Activated naive CD8-positive, alpha-beta T cell treated with anti-CD3 and anti-CD28 coated beads, Interleukin-2, amount 10 ng/mL, durations not matched to agents 7 days and 5 days (primary cell): ENCODE data around the gene CACNA1D. TPM values are rescaled to one million over a fixed set of nuclear protein-coding genes. Genes with fewer than 3 reads are reported as not detected.

Experiments
- ATAC-seq: fragments of 150-1000 bp; cut with Tn5 transposase; one replicate; pipeline ENCODE4 v1.10.0; 2021; ENCODE audit warnings: low read depth, moderate library complexity
- POLR2A ChIA-PET: fragments of 350-600 bp; sonication (Branson Sonifier 250); formaldehyde crosslinking; loops from one replicate; lab custom pipeline; 2021; ENCODE audit warnings: antibody characterized with exemption; lab: Charles Lee
- DNase-seq: peaks from one replicate; pipeline ENCODE4 v3.0.0; 2021
- H3K27ac Mint-ChIP-seq: one replicate; pipeline ENCODE4 v1.8.0; 2022; ENCODE audit warnings: mild to moderate bottlenecking, mixed read lengths
- H3K27me3 Mint-ChIP-seq: one replicate; pipeline ENCODE4 v1.8.0; 2022; ENCODE audit warnings: mild to moderate bottlenecking, moderate library complexity, mixed read lengths
- H3K36me3 Mint-ChIP-seq: one replicate; pipeline ENCODE4 v1.8.0; 2021; ENCODE audit warnings: mild to moderate bottlenecking, mixed read lengths
- H3K4me1 Mint-ChIP-seq: one replicate; pipeline ENCODE4 v1.8.0; 2021; ENCODE audit warnings: mixed read lengths
- H3K4me3 Mint-ChIP-seq: one replicate; pipeline ENCODE4 v1.8.0; 2022; ENCODE audit warnings: mild to moderate bottlenecking, moderate library complexity, mixed read lengths
- H3K9me3 Mint-ChIP-seq: one replicate; pipeline ENCODE4 v1.8.0; 2021; ENCODE audit warnings: mixed read lengths
- total RNA-seq, 2 experiments: library from RNA; stranded (reverse); gene quantifications; one replicate each; pipeline ENCODE4 v1.2.3, GENCODE V29; 2021

Gene CACNA1D
- total RNA-seq, 2 experiments from 2014 or later: not detected

DNA sequence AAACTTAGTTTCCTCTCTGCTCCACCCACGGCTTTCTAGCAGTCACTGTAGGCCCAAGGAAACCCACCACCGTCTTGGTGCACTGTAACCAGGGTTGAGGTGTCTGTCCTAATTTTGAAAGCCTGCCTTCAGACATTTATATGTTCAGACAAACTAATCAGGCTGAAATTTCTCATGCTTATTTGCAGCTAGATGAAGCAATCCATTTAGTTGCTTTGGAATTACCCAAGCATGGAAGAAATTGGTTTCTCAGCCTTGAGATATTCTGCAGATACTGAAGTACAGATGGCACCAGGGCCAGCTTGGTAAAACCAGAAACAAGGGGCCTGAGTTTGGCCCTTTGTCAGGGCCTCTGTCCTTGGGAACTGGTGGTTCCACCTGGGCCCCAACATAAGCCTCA lies 105.4 kb downstream of the CACNA1D start:
- H3K36me3 Mint-ChIP-seq: no peaks in the 10 kb centered on the region
- H3K4me1 Mint-ChIP-seq: peaks cover 6% of the 10 kb centered on the region
- H3K4me3 Mint-ChIP-seq: no peak overlapping the region
- DNase-seq: no peak
- H3K27ac Mint-ChIP-seq: no peak overlapping the region
- ATAC-seq: no peak
- POLR2A ChIA-PET: no interaction called here
- no peaks in the 10 kb centered on the region for H3K9me3 Mint-ChIP-seq
- H3K27me3 Mint-ChIP-seq: no peaks in the 10 kb centered on the region

DNA sequence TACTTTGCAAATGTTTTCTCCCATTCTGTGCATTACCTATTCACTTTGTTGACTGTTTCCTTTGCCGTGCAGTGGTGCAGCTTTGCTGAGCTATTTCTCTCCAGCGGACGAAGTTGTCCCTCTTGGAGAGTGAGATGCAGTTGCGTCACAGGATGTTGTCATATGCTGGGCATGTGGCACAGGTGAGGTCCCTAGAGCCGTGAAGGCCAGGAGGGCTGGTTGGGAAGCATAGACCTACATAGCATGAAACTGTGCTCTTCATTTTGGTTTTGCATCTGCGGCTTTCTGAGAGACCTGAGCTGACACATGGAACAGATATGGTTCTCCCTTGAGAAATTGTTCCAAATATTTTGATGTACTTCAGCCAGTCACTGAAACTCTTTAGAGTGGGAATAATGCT lies 108.5 kb downstream of the CACNA1D start:
- DNase-seq: no peak
- POLR2A ChIA-PET: no interaction called here
- Mint-ChIP-seq H3K4me1 (peaks cover under 1% of the 10 kb centered on the region), H3K27ac (no peak overlapping the region), H3K9me3 (peaks cover 2% of the 10 kb centered on the region), H3K27me3 (no peaks in the 10 kb centered on the region), H3K4me3 (no peak overlapping the region), H3K36me3 (no peaks in the 10 kb centered on the region)
- no peak for ATAC-seq

DNA sequence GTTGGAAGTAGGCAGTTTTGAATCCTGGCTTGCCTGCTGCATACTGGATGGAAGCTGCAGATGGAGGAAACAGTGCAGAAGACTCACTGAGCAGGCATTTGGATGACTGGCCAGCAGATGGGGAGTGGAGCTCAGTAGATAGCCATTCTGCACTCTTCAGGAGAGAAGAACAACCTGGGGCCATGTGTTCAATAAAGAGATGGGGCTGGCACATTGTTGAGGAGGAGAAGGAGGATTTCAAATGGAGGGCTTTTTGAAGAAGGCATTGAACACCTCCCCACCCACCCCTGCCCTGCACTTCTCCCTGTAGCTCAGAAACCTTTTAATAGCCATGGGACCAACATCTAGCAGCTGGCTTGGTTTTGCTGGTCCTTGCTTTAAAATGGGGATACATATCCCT lies 109.8 kb downstream of the CACNA1D start:
- Mint-ChIP-seq H3K36me3 (no peaks in the 10 kb centered on the region), H3K9me3 (peaks cover 2% of the 10 kb centered on the region), H3K4me3 (no peak overlapping the region), H3K27ac (no peak overlapping the region), H3K27me3 (no peaks in the 10 kb centered on the region), H3K4me1 (no peaks in the 10 kb centered on the region)
- no peak for DNase-seq
- POLR2A ChIA-PET: no interaction called here
- ATAC-seq: no peak

DNA sequence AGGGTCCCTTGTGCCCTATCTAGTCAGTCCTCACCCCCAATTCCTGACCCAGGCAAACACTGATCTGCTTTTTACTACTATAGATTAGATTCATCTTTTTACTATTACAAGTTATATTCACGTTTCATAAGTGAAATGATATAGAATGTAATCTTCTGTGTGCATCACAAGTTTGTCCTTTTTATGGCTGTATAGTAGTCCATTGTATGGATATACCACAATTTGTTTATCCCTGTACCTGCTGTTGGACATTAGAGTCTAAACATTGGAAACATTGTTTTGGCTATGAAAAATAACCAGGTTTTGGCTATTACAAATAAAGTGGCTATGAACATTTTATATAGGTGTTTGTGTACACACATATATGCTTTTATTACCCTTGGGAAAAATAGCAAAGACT lies 112.4 kb downstream of the CACNA1D start:
- H3K4me1 Mint-ChIP-seq: no peaks in the 10 kb centered on the region
- no peak overlapping the region for H3K27ac Mint-ChIP-seq
- peaks cover 2% of the 10 kb centered on the region for H3K9me3 Mint-ChIP-seq
- H3K4me3 Mint-ChIP-seq: no peak overlapping the region
- H3K27me3 Mint-ChIP-seq: peaks cover 10% of the 10 kb centered on the region
- no peak for DNase-seq
- no peaks in the 10 kb centered on the region for H3K36me3 Mint-ChIP-seq
- POLR2A ChIA-PET: no interaction called here
- no peak for ATAC-seq

DNA sequence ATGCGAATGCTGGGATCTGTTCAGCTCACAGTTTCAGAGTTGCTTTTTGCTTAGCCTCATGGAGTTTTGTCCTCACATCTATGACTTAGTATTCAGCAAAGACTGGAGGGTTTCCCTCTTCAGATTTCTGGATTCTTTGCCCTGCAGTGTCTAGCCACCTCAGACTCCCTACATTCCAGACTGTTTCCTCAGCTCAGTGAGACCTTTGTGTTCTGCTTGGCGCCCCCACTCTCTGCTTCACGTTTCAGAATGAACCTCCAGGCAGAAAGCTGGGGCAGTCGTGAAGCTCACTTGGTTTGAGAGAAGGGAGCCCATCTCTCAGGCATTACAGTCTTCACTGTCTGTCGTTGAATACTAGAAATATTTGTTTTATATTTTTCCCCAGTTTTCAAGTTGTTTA lies 118.1 kb downstream of the CACNA1D start:
- no peak for DNase-seq
- H3K9me3 Mint-ChIP-seq: no peaks in the 10 kb centered on the region
- no peaks in the 10 kb centered on the region for H3K36me3 Mint-ChIP-seq
- H3K27ac Mint-ChIP-seq: no peak overlapping the region
- no peak overlapping the region for H3K4me3 Mint-ChIP-seq
- POLR2A ChIA-PET: no interaction called here
- peaks cover 22% of the 10 kb centered on the region for H3K27me3 Mint-ChIP-seq
- peaks cover 2% of the 10 kb centered on the region for H3K4me1 Mint-ChIP-seq
- ATAC-seq: no peak

DNA sequence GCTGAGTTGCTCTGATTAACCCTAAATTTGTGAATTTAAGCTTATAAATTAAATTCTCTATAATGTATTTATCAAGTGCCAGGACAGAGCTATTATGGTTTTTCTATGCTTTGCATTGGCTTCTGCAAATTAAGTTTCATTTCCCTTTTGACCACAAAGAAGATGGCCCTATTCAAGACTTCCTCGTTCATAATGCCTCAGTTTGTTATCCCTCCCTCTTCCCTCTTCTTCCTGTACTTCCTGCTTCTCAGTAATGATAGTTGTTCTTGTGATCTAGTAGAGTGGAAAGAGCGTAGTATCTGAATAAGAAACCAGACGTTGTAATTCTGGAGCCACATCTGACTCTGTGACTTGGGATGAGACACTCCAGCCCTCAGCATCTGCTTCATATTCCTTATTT lies 118.7 kb downstream of the CACNA1D start:
- Mint-ChIP-seq H3K27me3 (peaks cover 22% of the 10 kb centered on the region), H3K4me1 (peaks cover 2% of the 10 kb centered on the region), H3K27ac (no peak overlapping the region), H3K36me3 (no peaks in the 10 kb centered on the region), H3K4me3 (no peak overlapping the region), H3K9me3 (no peaks in the 10 kb centered on the region)
- POLR2A ChIA-PET: no interaction called here
- ATAC-seq (no peak), DNase-seq (no peak)

DNA sequence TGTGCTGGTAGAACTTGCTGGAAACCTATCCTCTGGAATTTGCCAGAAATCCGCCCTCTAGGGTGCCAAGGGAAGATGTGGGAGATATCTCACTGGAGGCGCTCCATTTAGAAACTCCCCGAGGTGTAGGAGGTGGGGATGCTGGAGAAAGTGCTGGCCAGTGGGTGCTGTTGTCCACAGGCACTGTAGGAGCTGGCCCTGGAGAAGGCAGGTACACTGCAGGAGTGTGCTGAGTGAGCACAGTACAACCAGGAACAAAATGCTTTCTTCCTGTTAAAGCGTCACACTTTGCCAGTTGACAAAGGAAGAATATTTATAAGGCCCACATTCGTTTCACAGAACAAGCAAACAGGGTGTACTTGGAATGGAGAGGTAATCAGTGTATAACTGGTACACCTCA lies 119.9 kb downstream of the CACNA1D start:
- Mint-ChIP-seq H3K36me3 (no peaks in the 10 kb centered on the region), H3K4me1 (peaks cover 2% of the 10 kb centered on the region), H3K27me3 (peaks cover 22% of the 10 kb centered on the region), H3K9me3 (no peaks in the 10 kb centered on the region), H3K4me3 (no peak overlapping the region), H3K27ac (no peak overlapping the region)
- POLR2A ChIA-PET: no interaction called here
- ATAC-seq (no peak), DNase-seq (no peak)

DNA sequence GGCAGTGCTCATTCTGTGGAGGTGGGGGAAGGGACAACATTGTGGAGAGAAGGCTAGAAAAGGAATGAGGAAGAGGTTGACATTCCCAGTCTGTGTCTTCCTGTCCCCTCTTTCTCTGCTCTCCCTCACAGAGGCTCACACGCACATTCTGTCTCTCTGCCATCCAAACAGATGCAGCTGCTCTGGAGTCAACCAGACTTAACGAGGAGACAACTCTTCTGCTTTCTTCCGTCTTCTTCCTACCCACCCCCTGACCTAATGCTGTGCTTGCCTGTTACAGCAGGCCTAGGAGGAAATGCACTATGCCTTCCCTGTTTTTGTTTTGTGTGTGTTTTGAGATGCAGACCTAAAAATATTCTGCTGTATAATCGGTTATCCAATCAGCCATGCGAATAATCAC lies 121.9 kb downstream of the CACNA1D start:
- Mint-ChIP-seq H3K36me3 (no peaks in the 10 kb centered on the region), H3K27me3 (peaks cover 23% of the 10 kb centered on the region), H3K27ac (no peak overlapping the region), H3K9me3 (no peaks in the 10 kb centered on the region), H3K4me1 (peaks cover 2% of the 10 kb centered on the region), H3K4me3 (no peak overlapping the region)
- POLR2A ChIA-PET: no interaction called here
- ATAC-seq (no peak), DNase-seq (no peak)

DNA sequence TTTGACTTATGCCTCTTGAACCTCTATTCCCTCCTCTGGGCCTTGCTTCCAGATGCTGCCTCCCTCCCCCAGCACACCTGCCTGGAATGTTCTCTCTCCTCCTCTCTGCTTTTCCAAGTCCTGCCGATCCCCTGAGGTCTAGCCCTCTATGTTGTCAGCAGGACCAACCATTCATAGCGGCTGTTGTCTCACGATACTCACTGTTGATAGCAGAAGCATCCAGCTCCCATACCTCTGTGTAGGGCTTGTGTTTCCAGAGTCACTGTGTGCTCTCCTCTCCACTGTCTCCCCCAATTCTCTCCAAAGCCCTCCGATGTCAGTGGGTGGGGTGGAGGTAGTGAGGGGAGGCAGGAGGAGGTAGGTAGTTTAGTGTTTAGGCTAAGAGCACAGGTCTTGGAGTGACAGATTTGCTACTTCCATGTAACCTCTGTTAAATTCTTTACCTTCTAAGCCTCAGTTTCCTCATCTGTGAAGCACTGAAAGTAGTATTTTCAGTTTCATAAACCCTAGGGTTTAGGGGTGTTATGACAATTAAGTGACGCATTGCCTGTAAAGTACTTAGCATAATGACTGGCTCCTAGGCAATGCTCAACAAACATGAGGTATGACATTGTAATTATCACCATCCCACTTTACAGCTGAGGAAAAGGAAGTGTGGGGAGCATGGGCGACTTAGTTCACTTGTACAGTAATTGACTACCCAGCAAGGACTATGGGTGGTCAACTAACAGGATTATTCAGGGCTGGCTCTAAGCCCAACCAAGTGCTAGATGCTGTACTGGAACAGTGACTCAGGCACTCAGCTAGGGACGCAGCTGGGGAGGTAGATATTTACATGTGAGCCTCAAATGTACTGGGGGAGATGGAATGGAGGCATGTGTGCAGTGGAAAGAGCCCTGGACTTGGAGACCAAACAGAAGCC lies 122.8 kb downstream of the CACNA1D start:
- DNase-seq (no peak), ATAC-seq (no peak)
- no peaks in the 10 kb centered on the region for H3K36me3 Mint-ChIP-seq
- H3K27ac Mint-ChIP-seq: no peak overlapping the region
- H3K9me3 Mint-ChIP-seq: no peaks in the 10 kb centered on the region
- peaks cover 2% of the 10 kb centered on the region for H3K4me1 Mint-ChIP-seq
- POLR2A ChIA-PET: no interaction called here
- H3K4me3 Mint-ChIP-seq: no peak overlapping the region
- peaks cover 25% of the 10 kb centered on the region for H3K27me3 Mint-ChIP-seq

DNA sequence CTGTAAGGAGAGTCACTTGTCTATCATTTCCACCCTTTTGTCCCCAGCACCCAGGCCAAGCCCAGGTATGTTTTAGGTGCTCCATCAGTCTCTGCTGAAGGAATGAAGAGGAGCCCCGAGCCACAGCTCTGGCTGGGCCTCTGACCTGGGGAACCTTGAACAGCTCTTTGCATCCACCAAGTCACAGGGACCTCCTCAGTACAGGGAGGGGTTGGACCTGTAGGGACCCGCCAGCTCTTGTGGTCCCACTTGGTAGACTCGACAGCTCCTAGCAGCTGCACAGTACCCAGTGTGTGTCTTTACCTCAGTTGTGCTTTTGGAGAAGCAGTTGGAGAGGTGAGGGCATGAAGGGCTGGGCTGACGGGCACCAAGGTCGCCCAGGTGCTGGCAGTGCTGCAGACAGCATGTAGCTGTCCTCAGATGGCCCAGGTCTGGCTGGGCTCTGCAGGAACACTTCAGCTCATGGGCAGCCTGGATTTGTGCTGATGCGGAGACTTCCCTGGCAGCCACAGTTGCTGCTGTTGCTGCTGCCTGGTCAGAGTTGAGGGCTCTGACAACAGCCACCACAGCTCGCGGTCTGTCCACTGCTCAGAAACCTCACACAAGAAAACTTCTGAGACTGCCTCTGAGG lies 123.6 kb downstream of the CACNA1D start:
- no peak overlapping the region for H3K27ac Mint-ChIP-seq
- ATAC-seq (no peak), DNase-seq (no peak)
- H3K36me3 Mint-ChIP-seq: no peaks in the 10 kb centered on the region
- no peak overlapping the region for H3K4me3 Mint-ChIP-seq
- H3K4me1 Mint-ChIP-seq: peaks cover 2% of the 10 kb centered on the region
- no peaks in the 10 kb centered on the region for H3K9me3 Mint-ChIP-seq
- H3K27me3 Mint-ChIP-seq: peaks cover 28% of the 10 kb centered on the region
- POLR2A ChIA-PET: no interaction called here

DNA sequence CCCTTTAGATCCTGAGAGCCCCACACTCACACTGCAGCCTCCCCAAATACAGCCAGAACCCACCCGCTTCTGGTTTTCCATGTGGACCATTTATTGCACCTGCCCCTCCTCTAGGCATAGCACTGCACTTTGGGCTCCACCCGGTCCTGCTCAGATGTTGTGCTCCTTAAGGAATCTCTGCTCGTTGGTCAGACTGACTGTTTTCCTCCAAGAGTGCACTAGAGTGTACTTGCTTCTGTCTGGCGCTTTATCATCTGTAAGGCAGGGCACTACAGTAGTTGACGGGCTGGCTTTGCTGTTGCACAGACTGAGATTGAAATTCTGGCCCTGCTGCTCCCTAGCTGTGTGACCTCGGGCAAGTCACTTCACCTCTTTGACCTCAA lies 124.1 kb downstream of the CACNA1D start:
- Mint-ChIP-seq H3K27ac (no peak overlapping the region), H3K27me3 (peaks cover 28% of the 10 kb centered on the region), H3K4me1 (no peaks in the 10 kb centered on the region), H3K36me3 (no peaks in the 10 kb centered on the region), H3K9me3 (no peaks in the 10 kb centered on the region), H3K4me3 (no peak overlapping the region)
- ATAC-seq (no peak), DNase-seq (no peak)
- POLR2A ChIA-PET: no interaction called here

DNA sequence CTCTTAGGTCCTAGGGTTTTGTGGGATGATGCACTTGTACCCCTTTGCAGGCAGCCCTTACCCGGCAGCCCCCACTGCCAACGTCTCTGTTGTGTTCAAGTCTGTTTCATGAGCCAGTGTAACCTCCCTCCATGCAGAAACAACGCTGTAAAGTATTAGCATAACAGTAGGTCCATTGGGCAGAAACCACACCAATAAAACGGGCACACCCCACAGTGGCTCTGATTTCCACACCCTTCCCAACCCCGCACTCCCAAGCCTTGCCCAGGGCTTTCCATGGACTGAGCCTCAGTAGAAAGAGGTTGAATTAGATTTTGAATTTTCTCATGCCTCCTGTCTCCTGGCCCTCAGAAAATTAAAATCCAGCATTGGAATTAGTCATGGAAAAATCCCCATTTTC lies 124.5 kb downstream of the CACNA1D start:
- DNase-seq (no peak), ATAC-seq (no peak)
- peaks cover 25% of the 10 kb centered on the region for H3K27me3 Mint-ChIP-seq
- H3K36me3 Mint-ChIP-seq: no peaks in the 10 kb centered on the region
- H3K9me3 Mint-ChIP-seq: no peaks in the 10 kb centered on the region
- no peak overlapping the region for H3K27ac Mint-ChIP-seq
- POLR2A ChIA-PET: no interaction called here
- H3K4me1 Mint-ChIP-seq: no peaks in the 10 kb centered on the region
- H3K4me3 Mint-ChIP-seq: no peak overlapping the region

DNA sequence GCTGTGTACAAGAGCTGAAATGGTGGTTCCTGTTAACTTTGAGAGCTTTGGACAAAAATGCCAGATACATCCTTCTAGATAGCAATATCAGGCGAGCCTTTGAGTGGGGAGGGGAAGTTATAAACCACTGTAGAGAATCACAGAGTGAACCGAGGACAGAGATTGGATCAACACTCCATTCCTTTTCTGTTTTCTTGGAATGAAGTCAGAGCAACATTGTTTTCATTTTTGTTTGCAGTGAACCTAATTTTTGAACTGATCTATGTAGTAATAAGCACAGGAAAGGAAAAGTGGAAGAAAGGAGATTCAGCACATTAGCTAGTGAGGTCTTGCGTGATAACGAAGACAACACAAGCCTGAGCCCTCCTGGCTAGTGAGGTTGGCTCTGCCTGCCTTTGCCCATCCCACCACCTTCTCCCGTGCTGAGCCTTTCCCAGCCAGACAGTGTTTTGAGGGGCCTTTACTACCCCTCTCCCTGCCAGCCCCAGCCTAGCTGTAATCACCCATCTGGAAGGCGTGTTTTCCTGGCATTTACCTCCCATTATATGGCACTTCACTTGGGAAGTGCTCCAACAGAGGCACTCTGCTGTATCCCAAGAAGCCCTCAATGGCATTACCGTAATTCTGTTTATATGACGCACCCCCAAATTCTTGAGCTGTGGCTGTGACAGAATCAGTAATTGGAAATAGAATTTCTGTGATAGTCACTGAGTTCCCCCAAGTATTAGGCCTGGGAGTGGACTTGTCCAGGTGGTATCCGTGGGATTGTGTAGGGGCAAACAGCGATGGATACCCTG lies 129.8 kb downstream of the CACNA1D start:
- Mint-ChIP-seq H3K4me1 (peaks cover 2% of the 10 kb centered on the region), H3K9me3 (no peaks in the 10 kb centered on the region), H3K27ac (no peak overlapping the region), H3K36me3 (no peaks in the 10 kb centered on the region), H3K27me3 (peaks cover 21% of the 10 kb centered on the region), H3K4me3 (no peak overlapping the region)
- ATAC-seq (no peak), DNase-seq (no peak)
- POLR2A ChIA-PET: no interaction called here
